WTC11 (cell line): ENCODE data around the gene METTL21C. TPM values are rescaled to one million over a fixed set of nuclear protein-coding genes. Genes with fewer than 3 reads are reported as not detected.

Experiments used
- ATAC-seq: fragments of 200-7000 bp; cut with Tn5 transposase; 2 replicates; pipeline ENCODE4 v1.10.0; 2021; ENCODE audit warnings: mild to moderate bottlenecking, moderate library complexity
- CTCF ChIA-PET: fragments of 300-600 bp; sonication (Branson Sonifier 250); formaldehyde crosslinking; loops from one replicate; lab custom pipeline; 2021; ENCODE audit warnings: antibody characterized with exemption; lab: Charles Lee
- POLR2A ChIA-PET: fragments of 350-600 bp; sonication (Branson Sonifier 250); formaldehyde crosslinking; loops from one replicate; lab custom pipeline; 2021; ENCODE audit warnings: antibody characterized with exemption; lab: Charles Lee
- DNase-seq: peaks from one replicate; pipeline ENCODE4 v3.0.0; 2021; ENCODE audit warnings: low spot score
- H3K27ac Mint-ChIP-seq: 2 replicates; pipeline ENCODE4 v1.8.0; 2021; ENCODE audit warnings: mixed read lengths
- H3K27me3 Mint-ChIP-seq: 2 replicates; pipeline ENCODE4 v1.8.0; 2021; ENCODE audit warnings: low read depth, mild to moderate bottlenecking, moderate library complexity, mixed read lengths
- H3K36me3 Mint-ChIP-seq: 2 replicates; pipeline ENCODE4 v1.8.0; 2021; ENCODE audit warnings: mixed read lengths
- H3K4me1 Mint-ChIP-seq: 2 replicates; pipeline ENCODE4 v1.8.0; 2022; ENCODE audit warnings: mixed read lengths
- H3K4me3 Mint-ChIP-seq: 2 replicates; pipeline ENCODE4 v1.8.0; 2021; ENCODE audit warnings: mild to moderate bottlenecking, moderate library complexity, mixed read lengths
- H3K9me3 Mint-ChIP-seq: 2 replicates; pipeline ENCODE4 v1.8.0; 2021; ENCODE audit warnings: mixed read lengths
- ATF2 ChIP-seq: sonication (generic); formaldehyde crosslinking; IDR thresholded peaks from 2 replicates; pipeline ENCODE4 v1.8.1; 2022; ENCODE audit warnings: low read depth, missing genetic modification reagents, borderline replicate concordance
- CDX4 ChIP-seq: fragments of 250-450 bp; sonication (Bioruptor Pico); IDR thresholded peaks from 2 replicates; pipeline ENCODE4 v1.9.0; 2021; ENCODE audit warnings: moderate library complexity, mild to moderate bottlenecking, inconsistent platforms, borderline replicate concordance
- ELF4 ChIP-seq: sonication (generic); formaldehyde crosslinking; IDR thresholded peaks from 2 replicates; pipeline ENCODE4 v1.8.1; 2022; ENCODE audit warnings: low read depth, mild to moderate bottlenecking, moderate library complexity, missing genetic modification reagents
- ESRRA ChIP-seq: sonication (generic); formaldehyde crosslinking; IDR thresholded peaks from 2 replicates; pipeline ENCODE4 v1.8.1; 2022; ENCODE audit warnings: mild to moderate bottlenecking, missing genetic modification reagents, borderline replicate concordance
- GRHL2 ChIP-seq: fragments of 250-450 bp; sonication (Bioruptor Pico); IDR thresholded peaks from 2 replicates; pipeline ENCODE4 v1.8.0; 2022; ENCODE audit warnings: mild to moderate bottlenecking, moderate library complexity; ENCODE audit not compliant: insufficient replicate concordance, severe bottlenecking
- GTF2I ChIP-seq: fragments of 250-450 bp; sonication (Bioruptor Pico); conservative IDR thresholded peaks from 2 replicates; pipeline ENCODE4 v1.4.0; 2021; ENCODE audit warnings: mild to moderate bottlenecking
- IRF2 ChIP-seq: sonication (generic); formaldehyde crosslinking; IDR thresholded peaks from 2 replicates; pipeline ENCODE4 v1.8.0; 2022; ENCODE audit warnings: low read depth, missing genetic modification reagents, borderline replicate concordance
- MAX ChIP-seq: sonication (generic); formaldehyde crosslinking; IDR thresholded peaks from 2 replicates; pipeline ENCODE4 v1.8.0; 2022; ENCODE audit warnings: mild to moderate bottlenecking, missing genetic modification reagents
- NFYB ChIP-seq: sonication (generic); formaldehyde crosslinking; conservative IDR thresholded peaks from 2 replicates; pipeline ENCODE4 v1.8.0; 2022; ENCODE audit warnings: low read depth, missing genetic modification reagents
- PRDM15 ChIP-seq: sonication (generic); formaldehyde crosslinking; IDR thresholded peaks from 2 replicates; pipeline ENCODE4 v1.8.0; 2022; ENCODE audit warnings: missing genetic modification reagents
- RORB ChIP-seq: fragments of 250-450 bp; sonication (Bioruptor Pico); IDR thresholded peaks from 2 replicates; pipeline ENCODE4 v1.9.0; 2021; ENCODE audit warnings: mild to moderate bottlenecking
- SMAD3 ChIP-seq: sonication (generic); formaldehyde crosslinking; IDR thresholded peaks from 2 replicates; pipeline ENCODE4 v1.8.0; 2022; ENCODE audit warnings: missing genetic modification reagents, mild to moderate bottlenecking, borderline replicate concordance
- SOX15 ChIP-seq: fragments of 250-450 bp; sonication (Bioruptor Pico); IDR thresholded peaks from 2 replicates; pipeline ENCODE4 v1.9.0; 2021; ENCODE audit warnings: mild to moderate bottlenecking
- TEAD1 ChIP-seq: sonication (generic); formaldehyde crosslinking; IDR thresholded peaks from 2 replicates; pipeline ENCODE4 v1.8.0; 2022; ENCODE audit warnings: mild to moderate bottlenecking, missing genetic modification reagents
- TP53 ChIP-seq: sonication (generic); formaldehyde crosslinking; IDR thresholded peaks from 2 replicates; pipeline ENCODE4 v1.8.1; 2023; ENCODE audit warnings: mild to moderate bottlenecking, missing genetic modification reagents
- USF2 ChIP-seq: sonication (generic); formaldehyde crosslinking; IDR thresholded peaks from 2 replicates; pipeline ENCODE4 v1.8.1; 2023; ENCODE audit warnings: mild to moderate bottlenecking, missing genetic modification reagents, moderate library complexity
- total RNA-seq: library from RNA; stranded (reverse); gene quantifications from 3 replicates; pipeline ENCODE4 v1.2.3, GENCODE V29; 2021
- TF ChIP-seq, protein P1 (sequence below): sonication (generic); formaldehyde crosslinking; IDR thresholded peaks from 2 replicates; pipeline ENCODE4 v1.8.0; 2022; ENCODE audit warnings: mild to moderate bottlenecking, missing genetic modification reagents
- TF ChIP-seq, protein P2 (sequence below): sonication (generic); formaldehyde crosslinking; conservative IDR thresholded peaks from 2 replicates; pipeline ENCODE4 v1.8.1; 2023; ENCODE audit warnings: mild to moderate bottlenecking, low read depth, missing genetic modification reagents, moderate library complexity
- TF ChIP-seq, protein P3 (sequence below): sonication (generic); formaldehyde crosslinking; IDR thresholded peaks from 2 replicates; pipeline ENCODE4 v1.8.0; 2023; ENCODE audit warnings: mild to moderate bottlenecking, missing genetic modification reagents
- TF ChIP-seq, protein P4 (sequence below): sonication (generic); formaldehyde crosslinking; IDR thresholded peaks from 2 replicates; pipeline ENCODE4 v1.8.1; 2023; ENCODE audit warnings: mild to moderate bottlenecking, missing genetic modification reagents, moderate library complexity

METTL21C gene
- total RNA-seq, 1 experiment from 2014 or later, result not detected

DNA sequence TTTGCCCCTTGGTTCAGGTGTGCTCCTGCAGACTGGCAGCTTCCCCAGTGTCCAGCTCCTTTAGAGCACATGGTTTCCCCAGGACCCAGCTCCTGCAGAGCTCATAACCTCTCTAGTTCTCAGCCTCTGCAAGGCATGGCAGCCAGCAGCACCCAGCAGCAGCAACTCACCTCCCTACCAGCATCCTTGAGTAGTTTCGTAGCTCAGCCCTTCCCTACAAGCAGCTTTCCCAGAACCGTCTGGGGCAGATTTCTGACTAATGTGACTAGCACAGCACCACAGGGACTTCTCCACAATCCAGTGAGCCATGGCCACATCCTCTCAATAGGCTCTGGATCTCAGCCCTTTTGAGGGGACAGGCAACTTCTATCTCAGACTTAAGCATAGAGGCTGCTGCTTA, 14.1 kb upstream of the METTL21C start:
- CTCF ChIA-PET, result no interaction called here
- TF ChIP-seq CDX4 (CRISPR knock-in tag) (no peak), ESRRA (CRISPR knock-in tag) (no peak), USF2 (no peak), RORB (CRISPR knock-in tag) (no peak), IRF2 (CRISPR knock-in tag) (no peak), TP53 (CRISPR knock-in tag) (no peak)
- TF ChIP-seq, protein P1, sequence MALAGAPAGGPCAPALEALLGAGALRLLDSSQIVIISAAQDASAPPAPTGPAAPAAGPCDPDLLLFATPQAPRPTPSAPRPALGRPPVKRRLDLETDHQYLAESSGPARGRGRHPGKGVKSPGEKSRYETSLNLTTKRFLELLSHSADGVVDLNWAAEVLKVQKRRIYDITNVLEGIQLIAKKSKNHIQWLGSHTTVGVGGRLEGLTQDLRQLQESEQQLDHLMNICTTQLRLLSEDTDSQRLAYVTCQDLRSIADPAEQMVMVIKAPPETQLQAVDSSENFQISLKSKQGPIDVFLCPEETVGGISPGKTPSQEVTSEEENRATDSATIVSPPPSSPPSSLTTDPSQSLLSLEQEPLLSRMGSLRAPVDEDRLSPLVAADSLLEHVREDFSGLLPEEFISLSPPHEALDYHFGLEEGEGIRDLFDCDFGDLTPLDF (CRISPR knock-in tag), result no peak
- TF ChIP-seq, all 79 proteins: peak for 0
- no peaks in the 10 kb centered on the region for H3K4me1 Mint-ChIP-seq
- H3K4me3 Mint-ChIP-seq, result no peak overlapping the region
- H3K27ac Mint-ChIP-seq, result no peak overlapping the region
- no peaks in the 10 kb centered on the region for H3K36me3 Mint-ChIP-seq
- H3K27me3 Mint-ChIP-seq, result no peaks in the 10 kb centered on the region
- peaks cover 4% of the 10 kb centered on the region; the same call in 1 of the 2 replicates for H3K9me3 Mint-ChIP-seq
- POLR2A ChIA-PET, result no interaction called here
- ATAC-seq, result no peak
- no peak for DNase-seq

- Mint-ChIP-seq H3K4me3 (no peak overlapping the region), H3K36me3 (no peaks in the 10 kb centered on the region), H3K27me3 (no peaks in the 10 kb centered on the region), H3K9me3 (no peaks in the 10 kb centered on the region; the same call in 1 of the 2 replicates), H3K4me1 (no peaks in the 10 kb centered on the region), H3K27ac (no peak overlapping the region)
- ChIA-PET CTCF (no interaction called here), POLR2A (no interaction called here)
- TF ChIP-seq GTF2I (no peak), NFYB (CRISPR knock-in tag) (no peak), PRDM15 (no peak), GRHL2 (CRISPR knock-in tag) (no peak), SMAD3 (CRISPR knock-in tag) (no peak), SOX15 (CRISPR knock-in tag) (no peak), ELF4 (CRISPR knock-in tag) (no peak), MAX (CRISPR knock-in tag) (no peak), ATF2 (CRISPR knock-in tag) (no peak), TEAD1 (no peak)
- TF ChIP-seq, protein P2, sequence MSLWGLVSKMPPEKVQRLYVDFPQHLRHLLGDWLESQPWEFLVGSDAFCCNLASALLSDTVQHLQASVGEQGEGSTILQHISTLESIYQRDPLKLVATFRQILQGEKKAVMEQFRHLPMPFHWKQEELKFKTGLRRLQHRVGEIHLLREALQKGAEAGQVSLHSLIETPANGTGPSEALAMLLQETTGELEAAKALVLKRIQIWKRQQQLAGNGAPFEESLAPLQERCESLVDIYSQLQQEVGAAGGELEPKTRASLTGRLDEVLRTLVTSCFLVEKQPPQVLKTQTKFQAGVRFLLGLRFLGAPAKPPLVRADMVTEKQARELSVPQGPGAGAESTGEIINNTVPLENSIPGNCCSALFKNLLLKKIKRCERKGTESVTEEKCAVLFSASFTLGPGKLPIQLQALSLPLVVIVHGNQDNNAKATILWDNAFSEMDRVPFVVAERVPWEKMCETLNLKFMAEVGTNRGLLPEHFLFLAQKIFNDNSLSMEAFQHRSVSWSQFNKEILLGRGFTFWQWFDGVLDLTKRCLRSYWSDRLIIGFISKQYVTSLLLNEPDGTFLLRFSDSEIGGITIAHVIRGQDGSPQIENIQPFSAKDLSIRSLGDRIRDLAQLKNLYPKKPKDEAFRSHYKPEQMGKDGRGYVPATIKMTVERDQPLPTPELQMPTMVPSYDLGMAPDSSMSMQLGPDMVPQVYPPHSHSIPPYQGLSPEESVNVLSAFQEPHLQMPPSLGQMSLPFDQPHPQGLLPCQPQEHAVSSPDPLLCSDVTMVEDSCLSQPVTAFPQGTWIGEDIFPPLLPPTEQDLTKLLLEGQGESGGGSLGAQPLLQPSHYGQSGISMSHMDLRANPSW (CRISPR knock-in tag), result no peak
- TF ChIP-seq, protein P3, sequence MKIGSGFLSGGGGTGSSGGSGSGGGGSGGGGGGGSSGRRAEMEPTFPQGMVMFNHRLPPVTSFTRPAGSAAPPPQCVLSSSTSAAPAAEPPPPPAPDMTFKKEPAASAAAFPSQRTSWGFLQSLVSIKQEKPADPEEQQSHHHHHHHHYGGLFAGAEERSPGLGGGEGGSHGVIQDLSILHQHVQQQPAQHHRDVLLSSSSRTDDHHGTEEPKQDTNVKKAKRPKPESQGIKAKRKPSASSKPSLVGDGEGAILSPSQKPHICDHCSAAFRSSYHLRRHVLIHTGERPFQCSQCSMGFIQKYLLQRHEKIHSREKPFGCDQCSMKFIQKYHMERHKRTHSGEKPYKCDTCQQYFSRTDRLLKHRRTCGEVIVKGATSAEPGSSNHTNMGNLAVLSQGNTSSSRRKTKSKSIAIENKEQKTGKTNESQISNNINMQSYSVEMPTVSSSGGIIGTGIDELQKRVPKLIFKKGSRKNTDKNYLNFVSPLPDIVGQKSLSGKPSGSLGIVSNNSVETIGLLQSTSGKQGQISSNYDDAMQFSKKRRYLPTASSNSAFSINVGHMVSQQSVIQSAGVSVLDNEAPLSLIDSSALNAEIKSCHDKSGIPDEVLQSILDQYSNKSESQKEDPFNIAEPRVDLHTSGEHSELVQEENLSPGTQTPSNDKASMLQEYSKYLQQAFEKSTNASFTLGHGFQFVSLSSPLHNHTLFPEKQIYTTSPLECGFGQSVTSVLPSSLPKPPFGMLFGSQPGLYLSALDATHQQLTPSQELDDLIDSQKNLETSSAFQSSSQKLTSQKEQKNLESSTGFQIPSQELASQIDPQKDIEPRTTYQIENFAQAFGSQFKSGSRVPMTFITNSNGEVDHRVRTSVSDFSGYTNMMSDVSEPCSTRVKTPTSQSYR, result no peak
- TF ChIP-seq, protein P4, sequence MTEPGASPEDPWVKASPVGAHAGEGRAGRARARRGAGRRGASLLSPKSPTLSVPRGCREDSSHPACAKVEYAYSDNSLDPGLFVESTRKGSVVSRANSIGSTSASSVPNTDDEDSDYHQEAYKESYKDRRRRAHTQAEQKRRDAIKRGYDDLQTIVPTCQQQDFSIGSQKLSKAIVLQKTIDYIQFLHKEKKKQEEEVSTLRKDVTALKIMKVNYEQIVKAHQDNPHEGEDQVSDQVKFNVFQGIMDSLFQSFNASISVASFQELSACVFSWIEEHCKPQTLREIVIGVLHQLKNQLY (CRISPR knock-in tag), result no peak
- no peak for ATAC-seq
- no peak for DNase-seq
These were observed 13.4 kb upstream of the METTL21C start for GRCh38 chr13:102708211-102708610.
